Neural cell (in vitro differentiated cells): Measurements from ENCODE around the gene PISD.

Source experiments
- EZH2 ChIP-seq: fragments of 200-600, 300-800 bp; shearing (Covaris generic), sonication (generic); IDR thresholded peaks from 2 replicates; pipeline ENCODE4 v1.6.1; 2014; ENCODE audit warnings: antibody characterized with exemption, low read length, borderline replicate concordance, mild to moderate bottlenecking; ENCODE audit not compliant: insufficient read depth, poor library complexity, severe bottlenecking
- POLR2AphosphoS5 ChIP-seq: IDR thresholded peaks from 2 replicates; pipeline ENCODE4 v1.6.1; 2012
- TF ChIP-seq, protein P1 (sequence below): fragments of 450-650 bp; IDR thresholded peaks from 2 replicates; pipeline ENCODE4 v1.5.1; 2014; ENCODE audit warnings: antibody characterized with exemption, mild to moderate bottlenecking, moderate library complexity; ENCODE audit not compliant: poor library complexity, severe bottlenecking
- TF ChIP-seq, protein P2 (sequence below): IDR thresholded peaks from 2 replicates; pipeline ENCODE4 v1.6.1; 2012; ENCODE audit warnings: borderline replicate concordance

DNA sequence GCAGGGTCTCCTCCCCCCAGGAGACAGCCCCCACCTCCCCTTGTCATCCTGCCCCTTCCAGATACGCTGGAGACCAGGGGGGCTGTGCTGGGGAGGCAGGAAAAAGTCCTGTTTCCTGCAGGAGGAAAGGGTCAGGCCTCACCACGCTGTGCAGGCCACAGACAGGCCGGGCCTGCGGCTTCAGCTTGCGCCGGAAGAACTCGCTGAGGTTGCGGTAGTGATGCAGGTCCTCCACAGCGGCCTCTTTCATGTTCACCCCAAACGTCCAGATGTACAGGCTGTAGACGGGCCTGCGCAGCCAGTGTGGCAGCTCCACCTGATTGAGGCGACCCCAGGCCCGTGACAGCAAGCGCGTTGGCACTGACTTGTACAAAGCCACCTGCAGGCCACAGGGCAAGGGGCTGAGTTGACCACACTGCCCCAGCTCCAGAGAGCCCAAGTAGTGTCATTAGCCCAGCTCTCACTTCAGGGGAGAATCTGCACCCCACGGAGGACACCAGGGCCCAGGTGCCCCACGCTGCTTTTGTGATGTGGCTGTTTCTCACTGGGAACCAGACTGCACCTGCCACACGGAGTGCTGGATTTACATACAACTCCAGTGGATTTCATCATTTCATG lies 40.4 kb downstream of the PISD start:
- TF ChIP-seq, protein P1, sequence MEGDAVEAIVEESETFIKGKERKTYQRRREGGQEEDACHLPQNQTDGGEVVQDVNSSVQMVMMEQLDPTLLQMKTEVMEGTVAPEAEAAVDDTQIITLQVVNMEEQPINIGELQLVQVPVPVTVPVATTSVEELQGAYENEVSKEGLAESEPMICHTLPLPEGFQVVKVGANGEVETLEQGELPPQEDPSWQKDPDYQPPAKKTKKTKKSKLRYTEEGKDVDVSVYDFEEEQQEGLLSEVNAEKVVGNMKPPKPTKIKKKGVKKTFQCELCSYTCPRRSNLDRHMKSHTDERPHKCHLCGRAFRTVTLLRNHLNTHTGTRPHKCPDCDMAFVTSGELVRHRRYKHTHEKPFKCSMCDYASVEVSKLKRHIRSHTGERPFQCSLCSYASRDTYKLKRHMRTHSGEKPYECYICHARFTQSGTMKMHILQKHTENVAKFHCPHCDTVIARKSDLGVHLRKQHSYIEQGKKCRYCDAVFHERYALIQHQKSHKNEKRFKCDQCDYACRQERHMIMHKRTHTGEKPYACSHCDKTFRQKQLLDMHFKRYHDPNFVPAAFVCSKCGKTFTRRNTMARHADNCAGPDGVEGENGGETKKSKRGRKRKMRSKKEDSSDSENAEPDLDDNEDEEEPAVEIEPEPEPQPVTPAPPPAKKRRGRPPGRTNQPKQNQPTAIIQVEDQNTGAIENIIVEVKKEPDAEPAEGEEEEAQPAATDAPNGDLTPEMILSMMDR: no peak
- TF ChIP-seq EZH2: no peak
- TF ChIP-seq POLR2AphosphoS5: no peak
- TF ChIP-seq, protein P2, sequence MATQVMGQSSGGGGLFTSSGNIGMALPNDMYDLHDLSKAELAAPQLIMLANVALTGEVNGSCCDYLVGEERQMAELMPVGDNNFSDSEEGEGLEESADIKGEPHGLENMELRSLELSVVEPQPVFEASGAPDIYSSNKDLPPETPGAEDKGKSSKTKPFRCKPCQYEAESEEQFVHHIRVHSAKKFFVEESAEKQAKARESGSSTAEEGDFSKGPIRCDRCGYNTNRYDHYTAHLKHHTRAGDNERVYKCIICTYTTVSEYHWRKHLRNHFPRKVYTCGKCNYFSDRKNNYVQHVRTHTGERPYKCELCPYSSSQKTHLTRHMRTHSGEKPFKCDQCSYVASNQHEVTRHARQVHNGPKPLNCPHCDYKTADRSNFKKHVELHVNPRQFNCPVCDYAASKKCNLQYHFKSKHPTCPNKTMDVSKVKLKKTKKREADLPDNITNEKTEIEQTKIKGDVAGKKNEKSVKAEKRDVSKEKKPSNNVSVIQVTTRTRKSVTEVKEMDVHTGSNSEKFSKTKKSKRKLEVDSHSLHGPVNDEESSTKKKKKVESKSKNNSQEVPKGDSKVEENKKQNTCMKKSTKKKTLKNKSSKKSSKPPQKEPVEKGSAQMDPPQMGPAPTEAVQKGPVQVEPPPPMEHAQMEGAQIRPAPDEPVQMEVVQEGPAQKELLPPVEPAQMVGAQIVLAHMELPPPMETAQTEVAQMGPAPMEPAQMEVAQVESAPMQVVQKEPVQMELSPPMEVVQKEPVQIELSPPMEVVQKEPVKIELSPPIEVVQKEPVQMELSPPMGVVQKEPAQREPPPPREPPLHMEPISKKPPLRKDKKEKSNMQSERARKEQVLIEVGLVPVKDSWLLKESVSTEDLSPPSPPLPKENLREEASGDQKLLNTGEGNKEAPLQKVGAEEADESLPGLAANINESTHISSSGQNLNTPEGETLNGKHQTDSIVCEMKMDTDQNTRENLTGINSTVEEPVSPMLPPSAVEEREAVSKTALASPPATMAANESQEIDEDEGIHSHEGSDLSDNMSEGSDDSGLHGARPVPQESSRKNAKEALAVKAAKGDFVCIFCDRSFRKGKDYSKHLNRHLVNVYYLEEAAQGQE: no peak
